Activated CD8-positive, alpha-beta T cell treated with anti-CD3 and anti-CD28 coated beads for 36 hours (primary cell): ENCODE data around the gene TMEM108. TPM values are rescaled to one million over a fixed set of nuclear protein-coding genes. Genes with fewer than 3 reads are reported as not detected.

Source experiments
- ATAC-seq: fragments of 200-7000 bp; cut with Tn5 transposase; one replicate; pipeline ENCODE4 v1.10.0; 2021; ENCODE audit warnings: mild to moderate bottlenecking, moderate library complexity
- CTCF ChIA-PET: fragments of 350-600 bp; sonication (Branson Sonifier 250); formaldehyde crosslinking; loops from one replicate; lab custom pipeline; 2021; ENCODE audit warnings: antibody characterized with exemption; lab: Charles Lee
- POLR2A ChIA-PET: fragments of 350-600 bp; sonication (Branson Sonifier 250); formaldehyde crosslinking; loops from one replicate; lab custom pipeline; 2021; ENCODE audit warnings: antibody characterized with exemption; lab: Charles Lee
- DNase-seq: peaks from one replicate; pipeline ENCODE4 v3.0.0-alpha.2; 2020
- H3K27ac Mint-ChIP-seq: one replicate; pipeline ENCODE4 v1.8.0; 2021; ENCODE audit warnings: mild to moderate bottlenecking, mixed read lengths
- H3K27me3 Mint-ChIP-seq: one replicate; pipeline ENCODE4 v1.8.0; 2021; ENCODE audit warnings: mixed read lengths
- H3K36me3 Mint-ChIP-seq: one replicate; pipeline ENCODE4 v1.8.0; 2021; ENCODE audit warnings: low read depth, mixed read lengths
- H3K4me1 Mint-ChIP-seq: one replicate; pipeline ENCODE4 v1.8.0; 2021; ENCODE audit warnings: low read depth, mixed read lengths
- H3K4me3 Mint-ChIP-seq: one replicate; pipeline ENCODE4 v1.8.0; 2021; ENCODE audit warnings: mild to moderate bottlenecking, moderate library complexity, mixed read lengths
- H3K9me3 Mint-ChIP-seq: one replicate; pipeline ENCODE4 v1.8.0; 2021; ENCODE audit warnings: mixed read lengths
- CTCF ChIP-seq: fragments of 200-600 bp; IDR thresholded peaks from one replicate; pipeline ENCODE4 v1.8.0; 2022; ENCODE audit warnings: antibody characterized with exemption, mild to moderate bottlenecking
- intact Hi-C: fragments of 100-400 bp; cut with micrococcal nuclease; formaldehyde crosslinking; loops from one replicate; pipeline ENCODE4 v1.10.0; 2022
- total RNA-seq, 2 experiments: library from RNA; stranded (reverse); gene quantifications; one replicate each; pipeline ENCODE4 v1.2.3, GENCODE V29; 2021

TMEM108 gene
- total RNA-seq, 2 experiments from 2014 or later: not detected

GRCh38 chr3:133388696-133389395 is 350.7 kb downstream of the TMEM108 start:
- Mint-ChIP-seq H3K4me1 (peaks cover 4% of the 10 kb centered on the region), H3K27ac (no peak overlapping the region), H3K4me3 (no peak overlapping the region), H3K36me3 (no peaks in the 10 kb centered on the region), H3K9me3 (no peaks in the 10 kb centered on the region), H3K27me3 (no peaks in the 10 kb centered on the region)
- DNase-seq (no peak), ATAC-seq (no peak)
- TF ChIP-seq CTCF: no peak
- ChIA-PET CTCF (interaction anchor here (1.4 kb wide), 1 partner anchor 347 kb away, joined by 3 read pairs; no protein-coding TSS in a partner anchor), POLR2A (no interaction called here)
- intact Hi-C loops: loop anchor here (10.0 kb wide), 1 partner anchor 654 kb away; no protein-coding TSS in a partner anchor

GRCh38 chr3:133390715-133391114 is 352.5 kb downstream of the TMEM108 start:
- ChIA-PET CTCF (interaction anchor here (1.2 kb wide), 1 partner anchor 19 kb away, joined by 3 read pairs; no protein-coding TSS in a partner anchor), POLR2A (interaction anchor here (0.6 kb wide), 1 partner anchor 203 kb away, joined by 3 read pairs; no protein-coding TSS in a partner anchor)
- no peak overlapping the region for H3K27ac Mint-ChIP-seq
- H3K4me1 Mint-ChIP-seq: peaks cover 6% of the 10 kb centered on the region
- ATAC-seq (no peak), DNase-seq (no peak)
- no peak overlapping the region for H3K4me3 Mint-ChIP-seq
- H3K27me3 Mint-ChIP-seq: no peaks in the 10 kb centered on the region
- H3K36me3 Mint-ChIP-seq: no peaks in the 10 kb centered on the region
- H3K9me3 Mint-ChIP-seq: peaks cover 2% of the 10 kb centered on the region
- no peak for TF ChIP-seq CTCF
- intact Hi-C loops: no loop called here

- no peak for DNase-seq
- Mint-ChIP-seq H3K36me3 (no peaks in the 10 kb centered on the region), H3K27me3 (no peaks in the 10 kb centered on the region), H3K4me3 (no peak overlapping the region), H3K9me3 (peaks cover 2% of the 10 kb centered on the region), H3K4me1 (peaks cover 6% of the 10 kb centered on the region), H3K27ac (no peak overlapping the region)
- ChIA-PET POLR2A (interaction anchor here (0.8 kb wide), 1 partner anchor 16 kb away, joined by 3 read pairs; no protein-coding TSS in a partner anchor), CTCF (no interaction called here)
- no peak for ATAC-seq
- intact Hi-C loops: no loop called here
- no peak for TF ChIP-seq CTCF
Measured at GRCh38 chr3:133393204-133393603, 355.0 kb downstream of the TMEM108 start.

GRCh38 chr3:133393691-133394474 is 355.7 kb downstream of the TMEM108 start:
- Mint-ChIP-seq H3K27me3 (no peaks in the 10 kb centered on the region), H3K9me3 (peaks cover 2% of the 10 kb centered on the region), H3K27ac (no peak overlapping the region), H3K4me3 (no peak overlapping the region), H3K36me3 (no peaks in the 10 kb centered on the region), H3K4me1 (peaks cover 6% of the 10 kb centered on the region)
- CTCF ChIA-PET: interaction anchor here (0.9 kb wide), 1 partner anchor 32 kb away, joined by 3 read pairs; no protein-coding TSS in a partner anchor
- intact Hi-C loops: no loop called here
- DNase-seq: no peak
- ATAC-seq: no peak
- no peak for TF ChIP-seq CTCF
- POLR2A ChIA-PET: no interaction called here
